HL-60 (cell line): ENCODE data around the gene ADGRG6.
"Not testable (repeated sequence)": the region's sequence is repeated elsewhere in the genome, so short reads cannot be mapped to it uniquely, and the experiment has no call there.

ENCODE experiments used
- DNase-seq, 2 experiments: peaks; one replicate each; pipeline ENCODE4 v3.0.0-alpha.2; 2010 to 2020; ENCODE audit warnings: low read depth in 1 of 2, low spot score in 1 of 2
- H3K27ac ChIP-seq: fragments of 250-450 bp; sonication (Bioruptor Pico); replicated peaks from 2 replicates; pipeline ENCODE4 v1.5.1; 2020; ENCODE audit warnings: mild to moderate bottlenecking, moderate library complexity
- H3K27me3 ChIP-seq: fragments of 250-450 bp; sonication (Bioruptor Pico); 2 replicates; pipeline ENCODE4 v1.5.1; 2021; ENCODE audit warnings: mild to moderate bottlenecking, moderate library complexity; ENCODE audit not compliant: insufficient read depth, poor library complexity, severe bottlenecking
- H3K4me3 ChIP-seq: replicated peaks from 2 replicates; pipeline ENCODE4 v1.5.1; 2011; ENCODE audit warnings: mild to moderate bottlenecking, control low read depth, low read length; ENCODE audit not compliant: insufficient read depth
- CTCF ChIP-seq: IDR thresholded peaks from one replicate; pipeline ENCODE4 v1.5.1; 2011; ENCODE audit warnings: low read length, control low read depth, inconsistent platforms; ENCODE audit not compliant: insufficient read depth
- GABPA ChIP-seq: IDR thresholded peaks from 2 replicates; pipeline ENCODE4 v1.6.1; 2012; ENCODE audit warnings: low read depth
- POLR2AphosphoS5 ChIP-seq: IDR thresholded peaks from 2 replicates; pipeline ENCODE4 v1.6.1; 2012; ENCODE audit warnings: low read depth
- REST ChIP-seq: IDR thresholded peaks from 2 replicates; pipeline ENCODE4 v1.6.1; 2012; ENCODE audit warnings: low read depth; ENCODE audit not compliant: insufficient replicate concordance
- SPI1 ChIP-seq: IDR thresholded peaks from 2 replicates; pipeline ENCODE4 v1.6.1; 2012; ENCODE audit warnings: low read depth, mild to moderate bottlenecking, borderline replicate concordance

Gene ADGRG6

GRCh38 chr6:142446576-142446975 is 144.8 kb downstream of the ADGRG6 start:
- Histone ChIP-seq H3K27me3 (no peaks in the 10 kb centered on the region), H3K4me3 (no peak overlapping the region), H3K27ac (no peak overlapping the region)
- no peak for DNase-seq
- no peak for TF ChIP-seq POLR2AphosphoS5
- TF ChIP-seq SPI1: no peak
- no peak for TF ChIP-seq GABPA
- TF ChIP-seq CTCF: no peak
- TF ChIP-seq REST: no peak

- Histone ChIP-seq H3K27me3 (no peaks in the 10 kb centered on the region), H3K27ac (no peak overlapping the region), H3K4me3 (no peak overlapping the region)
- DNase-seq: no peak
- TF ChIP-seq POLR2AphosphoS5 (no peak), CTCF (no peak), REST (no peak), SPI1 (no peak), GABPA (no peak)
Measured at GRCh38 chr6:142448091-142448729, 146.4 kb downstream of the ADGRG6 start.

- DNase-seq, H3K27ac ChIP-seq, H3K27me3 ChIP-seq, H3K4me3 ChIP-seq: not testable (repeated sequence)
Measured at GRCh38 chr6:142450856-142451255, 149.0 kb downstream of the ADGRG6 start.

GRCh38 chr6:142452993-142453392 is 151.2 kb downstream of the ADGRG6 start:
- TF ChIP-seq REST (no peak), SPI1 (no peak), CTCF (no peak)
- no peak overlapping the region for H3K4me3 ChIP-seq
- DNase-seq: no peak
- H3K27ac ChIP-seq: no peak overlapping the region
- H3K27me3 ChIP-seq: no peaks in the 10 kb centered on the region

GRCh38 chr6:142454196-142454595 is 152.4 kb downstream of the ADGRG6 start:
- not testable (repeated sequence) for DNase-seq, H3K27me3 ChIP-seq, H3K4me3 ChIP-seq, H3K27ac ChIP-seq

- H3K4me3 ChIP-seq, H3K27me3 ChIP-seq, DNase-seq, H3K27ac ChIP-seq: not testable (repeated sequence)
Measured at GRCh38 chr6:142454848-142455247, 153.0 kb downstream of the ADGRG6 start.
